Measurements from ENCODE around the gene RACGAP1.

The RACGAP1 gene

DNA sequence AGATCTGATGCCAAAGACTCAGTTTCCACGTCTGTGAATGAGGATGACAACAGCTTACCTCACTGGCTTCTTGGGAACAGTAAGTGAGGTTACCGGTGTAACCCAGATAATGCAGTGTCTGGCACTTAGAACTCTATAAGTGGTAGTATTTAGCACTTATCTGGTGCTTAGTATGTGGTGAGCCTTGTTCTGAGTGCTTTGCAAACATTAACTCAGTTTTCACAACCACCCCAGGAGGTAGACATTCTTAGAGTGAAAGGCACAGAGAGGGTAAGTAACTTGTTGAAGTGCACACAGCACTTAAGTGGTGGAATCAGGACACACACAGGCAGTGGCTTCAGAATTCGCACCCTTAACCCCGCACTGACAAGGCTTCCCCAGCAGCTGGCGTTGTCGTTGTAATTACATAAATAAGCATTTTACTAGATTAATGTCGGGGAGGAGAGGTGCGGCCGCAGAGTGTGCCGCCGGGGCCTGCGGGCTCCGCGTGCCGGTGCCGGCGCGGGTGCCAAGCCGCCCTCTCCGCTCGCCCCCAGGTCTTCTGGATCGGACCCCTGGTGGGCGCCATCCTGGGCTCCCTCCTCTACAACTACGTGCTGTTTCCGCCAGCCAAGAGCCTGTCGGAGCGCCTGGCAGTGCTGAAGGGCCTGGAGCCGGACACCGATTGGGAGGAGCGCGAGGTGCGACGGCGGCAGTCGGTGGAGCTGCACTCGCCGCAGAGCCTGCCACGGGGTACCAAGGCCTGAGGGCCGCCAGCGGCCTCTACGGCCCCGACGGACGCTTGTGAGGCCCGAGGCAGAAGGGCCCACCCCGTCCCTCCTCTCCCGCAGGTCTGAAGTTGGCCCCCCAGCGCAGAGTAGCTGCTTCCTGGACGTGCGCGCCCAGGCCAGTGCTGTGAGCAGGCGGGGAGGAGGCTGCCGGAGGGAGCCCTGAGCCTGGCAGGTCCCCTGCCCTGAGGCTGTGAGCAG lies 70.1 kb downstream of the RACGAP1 start:
- DNase-seq (ENCODE audit: low read depth in 2 of 2) = no peak

- no peak for DNase-seq (ENCODE audit: low read depth in 2 of 2)
These were observed 71.1 kb downstream of the RACGAP1 start for GRCh38 chr12:49953961-49954846.

GRCh38 chr12:49953151-49953550 lies 72.1 kb downstream of the RACGAP1 start:
- no peak for DNase-seq (ENCODE audit: low read depth in 2 of 2)

- no peak for DNase-seq (ENCODE audit: low read depth in 2 of 2)
These were observed 72.8 kb downstream of the RACGAP1 start for GRCh38 chr12:49952391-49953055.

- DNase-seq (ENCODE audit: low read depth in 2 of 2) = no peak
These were observed 73.7 kb downstream of the RACGAP1 start for GRCh38 chr12:49951411-49952240.

DNA sequence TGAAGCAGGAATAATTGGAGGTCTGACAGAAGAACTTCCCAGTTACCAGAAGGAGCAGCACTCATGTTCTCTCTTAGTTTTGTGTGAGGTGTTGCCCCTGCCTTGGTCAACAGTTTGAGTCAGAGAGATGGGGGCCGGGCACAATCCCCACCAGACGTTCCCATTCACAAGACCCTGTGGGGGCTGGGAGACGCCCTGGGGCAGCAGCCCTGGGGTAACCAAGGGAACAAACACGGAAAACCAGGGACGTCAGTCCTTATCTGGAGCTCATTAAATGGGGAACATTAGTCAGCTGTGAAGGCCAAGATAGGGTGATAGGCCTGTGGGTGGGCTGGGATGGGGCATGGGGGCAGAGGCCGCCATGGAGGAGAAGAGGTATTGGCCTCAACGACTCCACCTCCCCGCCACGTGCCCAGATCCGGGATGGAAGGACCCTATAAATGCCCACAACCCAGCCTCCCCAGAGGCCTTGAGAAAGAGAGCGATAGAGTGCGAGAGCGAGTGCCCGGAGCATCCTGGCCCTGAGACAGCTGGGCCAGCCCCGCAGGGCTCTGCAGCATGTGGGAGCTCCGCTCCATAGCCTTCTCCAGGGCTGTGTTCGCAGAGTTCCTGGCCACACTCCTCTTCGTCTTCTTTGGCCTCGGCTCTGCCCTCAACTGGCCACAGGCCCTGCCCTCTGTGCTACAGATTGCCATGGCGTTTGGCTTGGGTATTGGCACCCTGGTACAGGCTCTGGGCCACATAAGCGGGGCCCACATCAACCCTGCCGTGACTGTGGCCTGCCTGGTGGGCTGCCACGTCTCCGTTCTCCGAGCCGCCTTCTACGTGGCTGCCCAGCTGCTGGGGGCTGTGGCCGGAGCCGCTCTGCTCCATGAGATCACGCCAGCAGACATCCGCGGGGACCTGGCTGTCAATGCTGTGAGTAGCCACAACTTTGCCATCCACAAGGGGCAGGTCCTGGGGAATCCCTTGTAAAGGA lies 74.7 kb downstream of the RACGAP1 start, which contains the start of gene AQP2:
TSS of gene AQP2 (plus strand) at position 465 of the 979 bp plus-strand sequence. CDS start at position 559, 94 bp downstream.
- DNase-seq (ENCODE audit: low read depth in 2 of 2) = no peak

GRCh38 chr12:49949866-49950265 lies 75.4 kb downstream of the RACGAP1 start:
- DNase-seq (ENCODE audit: low read depth in 2 of 2) = no peak

GRCh38 chr12:49948866-49949845 lies 76.1 kb downstream of the RACGAP1 start:
- DNase-seq (ENCODE audit: low read depth in 2 of 2) = no peak

GRCh38 chr12:49947593-49948226 lies 77.6 kb downstream of the RACGAP1 start:
- DNase-seq (ENCODE audit: low read depth in 2 of 2) = no peak

DNA sequence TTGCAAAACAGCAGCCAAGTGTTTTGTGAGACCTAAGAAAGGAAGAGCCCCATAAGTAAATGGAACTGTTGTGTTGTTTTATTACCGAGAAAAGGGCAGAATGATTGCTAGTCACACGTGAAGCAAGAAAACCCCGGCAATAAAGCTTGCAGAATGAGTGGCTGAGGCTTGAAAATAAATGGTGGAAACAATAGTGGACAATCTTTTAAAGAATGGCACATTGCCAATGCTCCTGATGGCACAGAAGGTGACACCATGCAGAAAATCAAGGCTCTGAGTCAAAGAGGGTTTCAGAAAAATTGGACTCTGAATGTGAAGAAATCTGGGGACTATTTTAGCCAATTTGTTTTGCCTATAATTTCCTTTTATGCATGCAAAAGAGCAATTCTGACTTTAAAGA lies 78.8 kb downstream of the RACGAP1 start:
- DNase-seq (ENCODE audit: low read depth in 2 of 2) = no peak

GRCh38 chr12:49946086-49946485 lies 79.2 kb downstream of the RACGAP1 start:
- no peak for DNase-seq (ENCODE audit: low read depth in 2 of 2)

GRCh38 chr12:49945394-49946080 lies 79.8 kb downstream of the RACGAP1 start:
- DNase-seq (ENCODE audit: low read depth in 2 of 2) = peak; percentile 43 to 45

DNA sequence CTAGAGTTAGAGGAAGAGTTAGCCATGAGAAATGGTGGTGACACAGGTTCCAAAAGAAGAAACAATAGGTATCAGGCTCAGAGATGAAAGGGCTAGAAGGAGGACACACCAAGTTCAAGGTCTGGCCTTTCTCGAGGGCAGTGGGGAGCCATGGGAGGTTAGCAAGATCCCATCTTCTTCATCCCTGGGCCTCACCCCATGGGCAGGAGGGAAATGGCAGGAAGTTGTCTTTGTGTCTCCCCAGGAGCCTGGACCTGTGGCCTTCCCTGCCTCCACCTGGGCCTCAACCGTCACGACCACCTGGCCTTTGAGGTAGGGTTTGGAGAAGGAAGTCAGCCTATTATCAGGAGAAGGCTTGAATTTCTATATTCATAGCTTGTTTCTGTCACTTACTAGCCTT lies 80.6 kb downstream of the RACGAP1 start:
- DNase-seq (ENCODE audit: low read depth in 2 of 2) = no peak

- no peak for DNase-seq (ENCODE audit: low read depth in 2 of 2)
These were observed 81.2 kb downstream of the RACGAP1 start for GRCh38 chr12:49944046-49944445.

DNA sequence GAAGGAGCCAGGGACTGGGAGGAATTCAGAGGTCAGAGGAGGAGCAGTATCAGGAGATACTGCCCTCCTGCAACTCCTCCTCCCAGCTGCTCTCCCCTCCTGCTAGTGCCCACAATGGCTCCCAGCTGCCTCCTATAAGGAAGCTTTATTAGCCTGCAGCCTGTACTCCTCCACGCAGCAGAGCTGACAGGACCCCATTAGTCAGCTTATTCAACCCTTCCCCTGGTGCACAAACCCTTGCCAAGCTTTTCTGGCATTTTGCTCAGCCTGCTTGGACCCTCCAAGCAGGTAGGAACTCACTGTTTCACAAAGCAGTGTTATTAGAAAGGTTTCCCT lies 81.7 kb downstream of the RACGAP1 start:
- DNase-seq (ENCODE audit: low read depth in 2 of 2) = no peak

DNA sequence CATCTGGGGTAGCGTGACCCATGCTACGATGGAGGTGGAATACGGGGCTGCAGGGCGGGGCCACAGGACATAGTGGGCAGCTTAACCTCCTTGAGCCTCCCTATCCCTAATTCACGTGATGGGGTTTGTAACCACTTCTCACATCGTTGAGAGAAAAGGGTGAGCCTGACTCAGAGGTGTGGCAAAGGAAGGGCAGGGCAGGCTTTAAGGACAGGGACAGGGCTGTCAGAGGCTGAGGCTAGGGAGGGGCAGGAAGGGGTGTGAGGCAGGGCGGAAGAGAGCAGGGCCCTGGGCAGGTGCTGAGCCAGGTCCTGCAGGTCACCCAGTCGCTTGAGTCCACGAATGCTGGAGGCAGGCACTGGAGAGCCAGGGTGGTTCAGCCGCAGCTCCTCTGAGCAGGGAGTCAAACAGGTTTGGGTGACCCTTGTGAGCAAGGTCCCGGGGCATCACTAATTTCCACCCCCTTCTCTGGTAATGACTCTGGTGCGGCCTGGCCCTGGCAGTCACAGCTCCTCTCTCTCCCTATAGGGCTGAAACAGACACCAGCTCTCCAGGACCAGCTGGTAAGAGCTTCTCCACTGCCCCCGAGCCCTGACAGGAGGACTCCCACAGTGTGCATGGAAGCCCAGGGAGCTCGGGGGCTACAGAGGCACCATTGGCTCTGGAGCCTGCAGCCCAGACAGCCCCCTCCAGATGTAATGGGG lies 82.2 kb downstream of the RACGAP1 start:
- DNase-seq (ENCODE audit: low read depth in 2 of 2) = no peak

DNA sequence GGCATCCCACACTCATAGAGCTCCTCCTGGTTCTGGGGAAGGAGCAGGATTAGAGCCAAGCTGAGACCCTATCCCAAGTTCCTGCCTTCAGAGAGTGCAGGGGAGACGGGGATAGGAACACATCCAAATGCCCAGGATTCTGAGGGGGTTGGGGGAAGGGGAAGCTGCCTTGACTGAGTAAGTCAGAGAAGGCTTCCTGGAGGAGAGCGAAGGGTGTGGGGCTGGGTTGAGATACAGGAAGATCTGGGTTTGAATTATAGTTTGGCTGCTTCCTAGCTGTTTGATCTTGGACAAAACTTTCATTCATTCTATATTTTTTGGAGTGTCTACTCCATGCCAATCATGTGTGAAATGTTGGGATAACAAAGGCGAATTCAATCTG lies 82.8 kb downstream of the RACGAP1 start:
- DNase-seq (ENCODE audit: low read depth in 2 of 2) = no peak

Data from fibroblast of skin of left quadriceps (primary cell).